Stimulated activated effector memory CD8-positive, alpha-beta T cell treated with anti-CD3 and anti-CD28 coated beads, Interleukin-12 subunit alpha, Interleukin-12 subunit beta, amount 100 ng/mL, for 72 hours (primary cell): ENCODE results near the gene ANKRD49.

Experiments
- ATAC-seq: fragments of 150-1000 bp; cut with Tn5 transposase; 2 replicates; pipeline ENCODE4 v1.10.0; 2021
- DNase-seq, 2 donors: peaks; one replicate each; pipeline ENCODE4 v3.0.0; 2021 to 2022; ENCODE audit warnings: low spot score in 2 of 2
- H3K27ac Mint-ChIP-seq: one replicate; pipeline ENCODE4 v1.8.0; 2022; ENCODE audit warnings: mild to moderate bottlenecking, mixed read lengths
- H3K36me3 Mint-ChIP-seq: one replicate; pipeline ENCODE4 v1.8.0; 2022; ENCODE audit warnings: mild to moderate bottlenecking, mixed read lengths
- H3K4me1 Mint-ChIP-seq: one replicate; pipeline ENCODE4 v1.8.0; 2022; ENCODE audit warnings: mixed read lengths
- H3K4me3 Mint-ChIP-seq: one replicate; pipeline ENCODE4 v1.8.0; 2022; ENCODE audit warnings: mild to moderate bottlenecking, mixed read lengths
- H3K9me3 Mint-ChIP-seq: one replicate; pipeline ENCODE4 v1.8.0; 2022; ENCODE audit warnings: mixed read lengths

The ANKRD49 gene

DNA sequence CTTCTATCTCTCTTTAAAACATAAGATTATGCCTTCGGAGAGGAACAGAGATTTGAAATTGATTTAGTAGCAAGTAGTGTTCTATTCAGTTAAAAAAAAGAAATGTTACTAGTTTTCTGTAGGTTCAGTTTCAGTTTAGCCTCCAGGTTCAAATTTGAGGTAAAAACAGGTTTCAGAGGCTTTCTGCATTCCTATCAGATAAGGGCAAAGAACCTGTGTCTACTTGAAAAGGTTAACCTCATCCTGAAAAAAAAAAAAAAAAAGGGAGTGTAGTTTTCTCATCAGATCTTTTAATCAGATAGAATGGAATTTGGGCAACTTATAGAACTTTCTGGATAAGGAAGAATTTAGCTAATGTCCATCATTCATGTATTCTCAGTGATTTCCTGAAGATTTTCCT is 30.6 kb downstream of the ANKRD49 start:
- H3K9me3 Mint-ChIP-seq, result no peaks in the 10 kb centered on the region
- no peak overlapping the region for H3K27ac Mint-ChIP-seq
- DNase-seq (no peak), ATAC-seq (no peak)
- no peak overlapping the region for H3K4me3 Mint-ChIP-seq
- H3K4me1 Mint-ChIP-seq, result no peaks in the 10 kb centered on the region
- H3K36me3 Mint-ChIP-seq, result no peaks in the 10 kb centered on the region

DNA sequence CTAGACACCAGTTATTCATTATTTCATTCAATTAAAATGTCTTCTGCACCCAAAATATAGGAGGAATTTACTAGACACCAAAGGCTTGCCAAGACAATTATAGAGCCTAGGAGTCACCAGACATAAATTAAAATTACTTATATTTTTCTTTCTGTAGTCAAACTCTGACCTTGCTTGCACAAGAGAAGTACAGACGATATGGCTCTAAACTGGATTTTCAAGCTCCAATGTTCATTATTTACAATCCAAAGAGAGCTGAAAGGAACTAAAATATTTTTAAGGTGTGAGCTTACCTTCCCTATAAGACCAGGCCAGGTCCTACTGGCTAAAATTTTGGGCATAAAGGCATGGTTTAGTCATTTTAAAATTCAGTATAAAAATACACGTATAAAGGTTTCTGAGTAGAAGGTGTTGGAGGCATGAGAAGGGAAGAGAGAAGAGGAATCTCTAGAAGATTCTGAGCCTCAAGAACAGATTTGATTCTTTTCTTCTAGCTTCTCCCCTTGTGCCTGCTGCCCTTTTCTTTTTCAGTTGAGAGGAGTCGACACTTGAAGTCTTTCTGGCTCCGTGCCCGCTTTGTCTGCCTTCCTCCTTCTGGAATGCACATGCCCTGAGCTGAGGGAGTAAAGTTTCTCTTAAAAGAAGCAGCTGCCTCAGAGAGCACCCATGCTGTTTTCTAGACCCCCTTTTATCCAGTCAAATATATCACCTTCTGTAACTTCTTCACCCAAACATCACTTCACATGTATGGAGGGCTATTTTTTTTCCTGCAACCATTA is 32.0 kb downstream of the ANKRD49 start:
- no peak overlapping the region for H3K4me3 Mint-ChIP-seq
- DNase-seq, result no peak
- no peaks in the 10 kb centered on the region for H3K9me3 Mint-ChIP-seq
- ATAC-seq, result no peak
- no peak overlapping the region for H3K27ac Mint-ChIP-seq
- H3K36me3 Mint-ChIP-seq, result no peaks in the 10 kb centered on the region
- H3K4me1 Mint-ChIP-seq, result no peaks in the 10 kb centered on the region

DNA sequence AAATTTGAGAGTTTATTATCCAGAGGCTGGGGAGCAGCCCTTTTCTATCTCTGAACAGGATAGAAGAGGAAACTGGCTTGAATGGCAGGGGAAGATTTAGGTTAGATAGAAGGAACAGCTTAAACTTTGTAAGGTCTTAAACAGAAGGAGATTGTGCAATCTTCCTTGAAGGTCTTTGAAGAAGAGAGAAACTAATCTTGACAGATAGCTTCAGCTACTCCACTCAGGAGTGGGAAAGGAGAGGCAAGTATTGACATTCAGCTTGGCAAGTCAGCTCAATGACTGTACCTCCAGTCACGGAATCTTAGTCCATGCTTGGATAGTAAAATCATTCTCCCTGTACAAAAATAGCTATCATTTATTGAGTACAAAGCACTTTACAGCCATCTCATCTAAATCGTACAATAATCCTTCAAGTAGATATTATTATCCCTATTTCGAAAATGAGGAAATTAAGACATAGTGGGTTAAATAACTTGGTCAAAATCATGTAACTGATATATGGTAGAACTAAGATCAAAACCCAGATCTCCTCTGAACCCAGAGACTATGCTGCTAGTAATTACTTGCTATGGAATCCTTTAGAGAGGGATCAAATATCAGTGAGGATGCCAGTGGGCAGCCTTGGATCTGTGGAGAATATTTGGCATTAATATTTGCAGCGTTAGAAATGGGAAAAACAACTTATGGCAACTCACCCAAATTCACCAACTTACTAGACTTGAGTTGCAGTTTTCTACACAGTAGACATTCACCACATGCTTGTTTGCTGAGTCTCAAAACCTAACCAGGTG is 33.1 kb downstream of the ANKRD49 start:
- no peaks in the 10 kb centered on the region for H3K36me3 Mint-ChIP-seq
- no peaks in the 10 kb centered on the region for H3K9me3 Mint-ChIP-seq
- H3K27ac Mint-ChIP-seq, result no peak overlapping the region
- H3K4me1 Mint-ChIP-seq, result no peaks in the 10 kb centered on the region
- no peak overlapping the region for H3K4me3 Mint-ChIP-seq
- ATAC-seq, result no peak
- DNase-seq, result no peak

DNA sequence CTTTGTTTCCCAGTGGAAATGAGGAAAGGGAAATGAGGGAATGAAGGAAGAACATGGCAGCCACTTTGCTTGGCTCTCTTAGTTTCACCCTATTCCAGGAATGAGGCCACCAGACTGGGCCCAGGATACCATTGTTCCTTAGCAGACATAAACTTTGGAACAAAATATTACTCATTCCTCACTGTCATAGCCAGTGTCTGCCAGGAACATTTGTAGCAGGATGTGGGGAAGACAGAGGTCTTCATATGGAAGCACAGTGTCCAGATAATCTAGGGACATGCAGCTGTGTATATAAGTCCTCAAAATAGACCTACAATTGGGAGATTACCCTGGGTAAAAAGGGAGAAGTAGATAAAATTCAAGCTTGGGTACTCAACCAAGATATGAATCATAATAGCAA is 34.8 kb downstream of the ANKRD49 start:
- no peaks in the 10 kb centered on the region for H3K9me3 Mint-ChIP-seq
- ATAC-seq, result no peak

DNA sequence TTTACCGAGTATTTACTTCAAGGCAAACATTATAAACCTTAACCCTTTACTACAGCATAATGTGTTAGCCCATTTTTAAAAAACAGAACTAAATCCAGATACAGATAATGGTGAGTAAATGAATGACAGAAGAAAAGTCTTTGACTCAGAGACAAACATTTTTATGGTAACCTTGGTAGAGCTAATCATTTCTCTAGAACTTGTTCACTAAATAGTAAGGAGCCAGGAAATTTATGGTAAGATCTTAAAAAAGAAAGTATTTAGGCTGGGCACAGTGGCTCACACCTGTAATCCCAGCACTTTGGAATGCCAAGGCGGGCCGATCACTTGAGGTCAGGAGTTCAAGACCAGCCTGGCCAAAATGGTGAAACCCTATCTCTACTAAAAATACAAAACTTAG is 38.4 kb downstream of the ANKRD49 start:
- ATAC-seq, result no peak
- Mint-ChIP-seq H3K36me3 (no peaks in the 10 kb centered on the region), H3K27ac (no peak overlapping the region), H3K4me1 (no peaks in the 10 kb centered on the region), H3K9me3 (no peaks in the 10 kb centered on the region), H3K4me3 (no peak overlapping the region)
- no peak for DNase-seq

More for the DNA sequence above, 34.8 kb downstream of the ANKRD49 start:
- Mint-ChIP-seq H3K27ac (no peak overlapping the region), H3K4me3 (no peak overlapping the region), H3K4me1 (no peaks in the 10 kb centered on the region), H3K36me3 (no peaks in the 10 kb centered on the region)
- no peak for DNase-seq

DNA sequence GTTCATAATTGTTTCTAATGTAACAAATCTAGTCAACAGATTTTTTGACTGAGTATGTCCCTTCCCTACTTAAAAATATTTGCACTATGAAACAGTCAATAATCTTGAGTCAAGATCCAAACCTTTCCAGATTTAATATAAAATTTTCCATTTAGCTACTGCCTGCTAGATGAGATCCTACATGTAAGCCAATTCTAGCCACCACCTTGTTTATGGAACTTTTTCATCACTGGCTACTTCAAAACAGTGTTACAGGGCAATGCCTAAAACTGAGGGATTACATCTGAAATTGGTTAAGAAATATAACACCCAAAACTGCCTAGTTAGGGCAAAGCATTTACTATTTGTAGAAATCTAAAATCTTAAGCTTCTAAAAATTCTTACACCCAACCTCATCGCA is 39.4 kb downstream of the ANKRD49 start:
- Mint-ChIP-seq H3K9me3 (no peaks in the 10 kb centered on the region), H3K4me3 (no peak overlapping the region), H3K27ac (no peak overlapping the region), H3K4me1 (no peaks in the 10 kb centered on the region), H3K36me3 (no peaks in the 10 kb centered on the region)
- DNase-seq (no peak), ATAC-seq (no peak)

DNA sequence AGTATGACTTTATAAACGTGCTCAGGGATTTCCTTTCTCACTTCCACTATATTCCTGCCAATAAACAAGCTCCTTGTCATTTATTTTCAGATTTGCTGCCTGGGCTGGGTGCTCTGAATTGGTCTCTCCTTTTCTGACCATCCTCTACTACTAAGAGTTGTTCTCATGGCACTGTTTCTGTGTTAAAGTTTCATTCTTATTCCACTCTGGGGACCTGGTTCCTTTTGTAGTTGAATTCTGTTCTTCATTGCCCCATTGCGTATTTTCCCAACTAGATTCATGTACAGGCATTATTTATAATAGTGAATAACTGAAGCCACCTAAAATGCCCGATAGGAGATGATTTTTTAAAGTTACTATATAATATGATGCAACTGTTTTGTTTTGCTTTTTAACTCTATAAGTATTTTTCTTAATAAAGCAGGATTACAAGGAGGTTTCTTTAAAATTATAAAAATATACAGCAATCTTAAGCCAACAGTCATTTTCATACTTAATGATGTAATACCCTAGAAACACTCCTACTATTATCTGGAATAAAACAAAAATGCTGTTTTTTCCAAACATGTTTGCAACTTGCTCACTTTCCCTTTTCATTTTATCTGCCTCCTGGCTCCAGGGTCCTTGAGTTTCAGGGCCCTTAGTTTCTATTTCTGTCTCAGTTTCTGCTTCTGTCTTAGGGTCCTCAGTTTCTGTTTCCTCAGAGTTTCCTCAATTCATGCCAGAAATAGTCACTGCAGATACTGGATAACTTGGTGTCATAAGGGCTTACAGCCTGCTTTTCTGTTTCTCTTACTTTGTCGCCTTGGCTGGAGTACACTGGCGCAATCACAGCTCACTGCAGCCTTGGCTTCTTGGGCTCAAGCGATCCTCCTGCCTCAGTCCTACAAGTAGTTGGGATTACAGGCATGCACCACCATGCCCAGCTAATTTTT is 40.2 kb downstream of the ANKRD49 start:
- Mint-ChIP-seq H3K27ac (no peak overlapping the region), H3K4me1 (no peaks in the 10 kb centered on the region), H3K4me3 (no peak overlapping the region), H3K36me3 (no peaks in the 10 kb centered on the region), H3K9me3 (no peaks in the 10 kb centered on the region)
- DNase-seq (no peak), ATAC-seq (no peak)

DNA sequence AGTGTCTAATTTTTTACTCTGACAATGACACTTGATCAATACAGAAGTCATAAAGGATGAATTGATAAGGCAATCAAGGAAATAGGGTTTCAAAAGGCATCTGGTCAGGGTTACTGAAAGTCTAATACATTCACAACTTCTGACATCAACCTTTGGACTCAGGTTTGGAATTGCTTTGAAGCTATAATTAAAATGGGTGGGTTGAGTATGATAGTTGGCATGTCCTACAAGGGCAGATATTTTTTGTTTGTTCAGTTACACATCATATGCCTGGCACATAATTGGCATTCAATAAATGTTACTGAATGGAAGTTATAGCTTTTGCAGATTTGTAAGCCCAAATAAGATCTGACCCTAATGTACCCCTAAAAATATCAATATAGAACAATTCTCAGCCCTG is 42.6 kb downstream of the ANKRD49 start:
- no peak overlapping the region for H3K4me3 Mint-ChIP-seq
- H3K27ac Mint-ChIP-seq, result no peak overlapping the region
- no peaks in the 10 kb centered on the region for H3K9me3 Mint-ChIP-seq
- DNase-seq, result no peak
- no peaks in the 10 kb centered on the region for H3K36me3 Mint-ChIP-seq
- ATAC-seq, result no peak
- H3K4me1 Mint-ChIP-seq, result no peaks in the 10 kb centered on the region

DNA sequence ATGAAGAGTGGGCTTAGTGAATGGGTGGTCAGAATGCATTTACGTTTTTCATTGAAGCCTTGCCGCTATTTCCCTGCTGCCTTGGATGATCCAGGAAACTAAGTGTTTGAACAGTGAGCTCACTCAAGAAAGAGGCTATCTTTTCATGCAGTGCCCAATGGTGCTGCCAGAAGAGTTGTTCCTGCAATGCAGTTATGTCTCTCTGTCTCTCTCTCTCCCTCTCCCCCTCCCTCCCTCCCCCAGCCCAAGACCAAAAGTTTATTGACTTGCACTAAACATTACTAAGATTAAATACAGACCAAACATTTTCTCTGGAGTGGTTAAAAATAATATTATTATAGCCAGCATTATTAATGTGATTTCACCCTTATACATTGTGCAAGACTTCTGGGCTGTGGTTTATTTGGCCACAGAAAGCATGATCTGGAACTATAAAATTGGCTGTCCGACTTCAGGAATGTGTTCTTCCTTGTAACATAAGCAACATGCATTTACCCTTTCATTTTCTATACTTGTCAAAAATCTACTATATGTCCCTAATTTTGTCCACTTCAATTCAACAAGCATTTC is 43.3 kb downstream of the ANKRD49 start:
- no peak overlapping the region for H3K27ac Mint-ChIP-seq
- H3K4me1 Mint-ChIP-seq, result no peaks in the 10 kb centered on the region
- H3K9me3 Mint-ChIP-seq, result no peaks in the 10 kb centered on the region
- ATAC-seq (no peak), DNase-seq (no peak)
- no peaks in the 10 kb centered on the region for H3K36me3 Mint-ChIP-seq
- H3K4me3 Mint-ChIP-seq, result no peak overlapping the region

DNA sequence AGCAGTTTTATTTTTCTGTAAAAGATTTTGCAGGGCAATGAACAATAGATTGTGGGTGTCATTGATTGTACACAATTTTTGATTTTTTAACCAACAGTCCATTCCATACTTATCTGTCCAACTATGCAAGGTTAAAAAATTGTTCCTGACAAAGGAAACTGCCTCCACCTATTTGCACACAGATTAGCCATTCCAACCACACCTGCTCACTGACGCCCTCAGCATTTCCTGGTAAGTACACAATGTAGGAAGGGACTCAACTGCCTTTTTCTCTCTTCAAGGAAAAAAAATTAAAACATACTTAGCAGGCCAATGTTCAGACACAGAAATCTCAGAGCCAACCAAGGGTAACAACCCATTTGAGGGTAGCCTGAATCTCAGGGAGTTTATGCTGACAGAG is 45.6 kb downstream of the ANKRD49 start:
- peaks cover 7% of the 10 kb centered on the region for H3K36me3 Mint-ChIP-seq
- H3K4me3 Mint-ChIP-seq, result no peak overlapping the region
- no peak for DNase-seq
- peaks cover 11% of the 10 kb centered on the region for H3K4me1 Mint-ChIP-seq
- H3K27ac Mint-ChIP-seq, result peak overlapping the region; percentile 22
- no peaks in the 10 kb centered on the region for H3K9me3 Mint-ChIP-seq
- no peak for ATAC-seq

DNA sequence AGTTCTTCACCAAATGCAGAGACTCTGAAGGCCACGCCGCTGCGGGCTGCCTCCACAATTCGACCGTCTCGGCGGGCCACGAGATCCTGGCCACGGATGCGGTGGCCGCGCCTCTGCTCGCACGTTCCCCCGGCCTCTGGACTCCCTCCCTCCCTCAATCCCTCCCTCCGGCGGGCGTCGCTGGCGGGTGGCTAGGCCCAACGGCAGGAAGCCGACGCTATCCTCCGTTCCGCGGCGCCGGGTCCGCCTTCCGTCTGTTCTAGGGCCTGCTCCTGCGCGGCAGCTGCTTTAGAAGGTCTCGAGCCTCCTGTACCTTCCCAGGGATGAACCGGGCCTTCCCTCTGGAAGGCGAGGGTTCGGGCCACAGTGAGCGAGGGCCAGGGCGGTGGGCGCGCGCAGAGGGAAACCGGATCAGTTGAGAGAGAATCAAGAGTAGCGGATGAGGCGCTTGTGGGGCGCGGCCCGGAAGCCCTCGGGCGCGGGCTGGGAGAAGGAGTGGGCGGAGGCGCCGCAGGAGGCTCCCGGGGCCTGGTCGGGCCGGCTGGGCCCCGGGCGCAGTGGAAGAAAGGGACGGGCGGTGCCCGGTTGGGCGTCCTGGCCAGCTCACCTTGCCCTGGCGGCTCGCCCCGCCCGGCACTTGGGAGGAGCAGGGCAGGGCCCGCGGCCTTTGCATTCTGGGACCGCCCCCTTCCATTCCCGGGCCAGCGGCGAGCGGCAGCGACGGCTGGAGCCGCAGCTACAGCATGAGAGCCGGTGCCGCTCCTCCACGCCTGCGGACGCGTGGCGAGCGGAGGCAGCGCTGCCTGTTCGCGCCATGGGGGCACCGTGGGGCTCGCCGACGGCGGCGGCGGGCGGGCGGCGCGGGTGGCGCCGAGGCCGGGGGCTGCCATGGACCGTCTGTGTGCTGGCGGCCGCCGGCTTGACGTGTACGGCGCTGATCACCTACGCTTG is 50.2 kb downstream of the ANKRD49 start, which contains the start of gene FUT4:
Gene FUT4, plus strand, starts transcription at position 227 of the 951 bp plus-strand sequence. Its CDS starts 213 bp downstream, at position 440.
- H3K4me3 Mint-ChIP-seq, result peak within 1 kb of the TSS; percentile 97
- DNase-seq, result peak; percentile 67 to 90
- H3K27ac Mint-ChIP-seq, result peak within 1 kb of the TSS; percentile 99
- ATAC-seq, result peak; percentile 91
- peaks cover 37% of the 10 kb centered on the region for H3K4me1 Mint-ChIP-seq
- H3K36me3 Mint-ChIP-seq, result peaks cover 19% of the 10 kb centered on the region
- no peaks in the 10 kb centered on the region for H3K9me3 Mint-ChIP-seq

DNA sequence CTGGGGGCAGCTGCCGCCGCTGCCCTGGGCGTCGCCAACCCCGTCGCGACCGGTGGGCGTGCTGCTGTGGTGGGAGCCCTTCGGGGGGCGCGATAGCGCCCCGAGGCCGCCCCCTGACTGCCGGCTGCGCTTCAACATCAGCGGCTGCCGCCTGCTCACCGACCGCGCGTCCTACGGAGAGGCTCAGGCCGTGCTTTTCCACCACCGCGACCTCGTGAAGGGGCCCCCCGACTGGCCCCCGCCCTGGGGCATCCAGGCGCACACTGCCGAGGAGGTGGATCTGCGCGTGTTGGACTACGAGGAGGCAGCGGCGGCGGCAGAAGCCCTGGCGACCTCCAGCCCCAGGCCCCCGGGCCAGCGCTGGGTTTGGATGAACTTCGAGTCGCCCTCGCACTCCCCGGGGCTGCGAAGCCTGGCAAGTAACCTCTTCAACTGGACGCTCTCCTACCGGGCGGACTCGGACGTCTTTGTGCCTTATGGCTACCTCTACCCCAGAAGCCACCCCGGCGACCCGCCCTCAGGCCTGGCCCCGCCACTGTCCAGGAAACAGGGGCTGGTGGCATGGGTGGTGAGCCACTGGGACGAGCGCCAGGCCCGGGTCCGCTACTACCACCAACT is 51.0 kb downstream of the ANKRD49 start:
- Mint-ChIP-seq H3K4me3 (peak overlapping the region; percentile 97), H3K27ac (peak overlapping the region; percentile 58), H3K9me3 (no peaks in the 10 kb centered on the region), H3K36me3 (peaks cover 19% of the 10 kb centered on the region), H3K4me1 (peaks cover 37% of the 10 kb centered on the region)
- DNase-seq (no peak), ATAC-seq (peak; percentile 17)

DNA sequence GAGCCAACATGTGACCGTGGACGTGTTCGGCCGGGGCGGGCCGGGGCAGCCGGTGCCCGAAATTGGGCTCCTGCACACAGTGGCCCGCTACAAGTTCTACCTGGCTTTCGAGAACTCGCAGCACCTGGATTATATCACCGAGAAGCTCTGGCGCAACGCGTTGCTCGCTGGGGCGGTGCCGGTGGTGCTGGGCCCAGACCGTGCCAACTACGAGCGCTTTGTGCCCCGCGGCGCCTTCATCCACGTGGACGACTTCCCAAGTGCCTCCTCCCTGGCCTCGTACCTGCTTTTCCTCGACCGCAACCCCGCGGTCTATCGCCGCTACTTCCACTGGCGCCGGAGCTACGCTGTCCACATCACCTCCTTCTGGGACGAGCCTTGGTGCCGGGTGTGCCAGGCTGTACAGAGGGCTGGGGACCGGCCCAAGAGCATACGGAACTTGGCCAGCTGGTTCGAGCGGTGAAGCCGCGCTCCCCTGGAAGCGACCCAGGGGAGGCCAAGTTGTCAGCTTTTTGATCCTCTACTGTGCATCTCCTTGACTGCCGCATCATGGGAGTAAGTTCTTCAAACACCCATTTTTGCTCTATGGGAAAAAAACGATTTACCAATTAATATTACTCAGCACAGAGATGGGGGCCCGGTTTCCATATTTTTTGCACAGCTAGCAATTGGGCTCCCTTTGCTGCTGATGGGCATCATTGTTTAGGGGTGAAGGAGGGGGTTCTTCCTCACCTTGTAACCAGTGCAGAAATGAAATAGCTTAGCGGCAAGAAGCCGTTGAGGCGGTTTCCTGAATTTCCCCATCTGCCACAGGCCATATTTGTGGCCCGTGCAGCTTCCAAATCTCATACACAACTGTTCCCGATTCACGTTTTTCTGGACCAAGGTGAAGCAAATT is 51.7 kb downstream of the ANKRD49 start:
- peaks cover 44% of the 10 kb centered on the region for H3K4me1 Mint-ChIP-seq
- peak overlapping the region; percentile 58 for H3K27ac Mint-ChIP-seq
- DNase-seq (peak in 1 of 2 donors; percentile 9), ATAC-seq (no peak)
- H3K36me3 Mint-ChIP-seq, result peaks cover 19% of the 10 kb centered on the region
- peak overlapping the region; percentile 97 for H3K4me3 Mint-ChIP-seq
- H3K9me3 Mint-ChIP-seq, result no peaks in the 10 kb centered on the region
